ENCODE data around the gene SLC27A5.

- TF ChIP-seq CTCF (IDR thresholded peaks at IDR 0.05), result no peak
- no peak for TF ChIP-seq POLR2A (IDR thresholded peaks at IDR 0.05)
- TF ChIP-seq EP300 (IDR thresholded peaks at IDR 0.05), result no peak
These were observed 48.5 kb upstream of the SLC27A5 start for GRCh38 chr19:58560007-58560887.

All from tibial nerve (tissue), 4 donors.